GM08714 (cell line): Measurements from ENCODE around the gene CCR3.

ENCODE experiments used
- H3K4me3 ChIP-seq: fragments of 200-500 bp; sonication (Bioruptor generic); 2 replicates; pipeline ENCODE4 v1.5.1; 2014; ENCODE audit warnings: mild to moderate bottlenecking, low read length, inconsistent platforms
- ZNF274 ChIP-seq: IDR thresholded peaks from 2 replicates; pipeline ENCODE4 v1.6.1; 2012; ENCODE audit warnings: mild to moderate bottlenecking, low read depth, low read length

The CCR3 gene

GRCh38 chr3:46236294-46237054, 5.8 kb upstream of the CCR3 start:
- H3K4me3 ChIP-seq = no peak overlapping the region
- TF ChIP-seq ZNF274 = no peak

GRCh38 chr3:46238386-46238785, 3.9 kb upstream of the CCR3 start:
- TF ChIP-seq ZNF274 = no peak
- H3K4me3 ChIP-seq = no peak overlapping the region

GRCh38 chr3:46239301-46239938, 2.8 kb upstream of the CCR3 start:
- no peak for TF ChIP-seq ZNF274
- no peak overlapping the region for H3K4me3 ChIP-seq

GRCh38 chr3:46239952-46240351, 2.3 kb upstream of the CCR3 start:
- TF ChIP-seq ZNF274 = no peak
- H3K4me3 ChIP-seq = no peak overlapping the region

GRCh38 chr3:46243560-46243959, 1.3 kb downstream of the CCR3 start:
- no peak for TF ChIP-seq ZNF274
- H3K4me3 ChIP-seq = no peak overlapping the region

- no peak for TF ChIP-seq ZNF274
- H3K4me3 ChIP-seq = no peak overlapping the region
These were observed 2.9 kb downstream of the CCR3 start for GRCh38 chr3:46245146-46245545.

- no peak for TF ChIP-seq ZNF274
- H3K4me3 ChIP-seq = no peak overlapping the region
These were observed 10.7 kb downstream of the CCR3 start for GRCh38 chr3:46252980-46253379.

- no peak overlapping the region for H3K4me3 ChIP-seq
- no peak for TF ChIP-seq ZNF274
These were observed 16.3 kb downstream of the CCR3 start for GRCh38 chr3:46258525-46258924.

- TF ChIP-seq ZNF274 = no peak
- no peak overlapping the region for H3K4me3 ChIP-seq
These were observed 19.8 kb downstream of the CCR3 start for GRCh38 chr3:46261926-46262594.

GRCh38 chr3:46264002-46264401, 21.7 kb downstream of the CCR3 start:
- TF ChIP-seq ZNF274 = no peak
- H3K4me3 ChIP-seq = no peak overlapping the region

GRCh38 chr3:46266598-46266997, 24.3 kb downstream of the CCR3 start:
- TF ChIP-seq ZNF274 = no peak
- no peak overlapping the region for H3K4me3 ChIP-seq

GRCh38 chr3:46269556-46269955, 27.3 kb downstream of the CCR3 start:
- no peak overlapping the region for H3K4me3 ChIP-seq
- TF ChIP-seq ZNF274 = no peak

- H3K4me3 ChIP-seq = no peak overlapping the region
- no peak for TF ChIP-seq ZNF274
These were observed 28.2 kb downstream of the CCR3 start for GRCh38 chr3:46270474-46270873.

- no peak overlapping the region for H3K4me3 ChIP-seq
These were observed 29.0 kb downstream of the CCR3 start for GRCh38 chr3:46271209-46271745.

GRCh38 chr3:46272028-46272451, 29.8 kb downstream of the CCR3 start:
- no peak overlapping the region for H3K4me3 ChIP-seq
- no peak for TF ChIP-seq ZNF274

More at GRCh38 chr3:46271209-46271745, 29.0 kb downstream of the CCR3 start:
- TF ChIP-seq ZNF274 = no peak
